HepG2 (cell line): ENCODE measurements around the gene SLC4A7. TPM values are rescaled to one million over a fixed set of nuclear protein-coding genes. Genes with fewer than 3 reads are reported as not detected.

Experiments
- ATAC-seq: fragments of 200-7000 bp; cut with Tn5 transposase; 3 replicates; pipeline ENCODE4 v1.9.1; 2020; ENCODE audit warnings: mild to moderate bottlenecking, moderate library complexity
- BruUV-seq: library from RNA; stranded (reverse); fragments of 400-500 nt; replicated peaks from 2 replicates; lab custom pipeline; 2021; lab: Mats Ljungman, UMichigan
- CTCF ChIA-PET: fragments of 300-600 bp; formaldehyde crosslinking; extraction: SDS; loops from one replicate; lab custom pipeline; 2021; ENCODE audit warnings: low total read pairs, inconsistent platforms, low intra/inter-chr PET ratio; lab: Yijun Ruan, JAX
- POLR2A ChIA-PET: fragments of 350-600 bp; sonication (Branson Sonifier 250); formaldehyde crosslinking; loops from one replicate; lab custom pipeline; 2020; ENCODE audit warnings: antibody characterized with exemption, inconsistent platforms; lab: Yijun Ruan, JAX
- DNase-seq: peaks from one replicate; pipeline ENCODE4 v3.0.0-alpha.2; 2015; ENCODE audit warnings: low spot score
- FAIRE-seq: peaks from 3 replicates; lab custom pipeline; 2011; peaks lifted over from hg19 to GRCh38; lab: Jason Lieb, UNC
- H2AFZ ChIP-seq: one replicate; pipeline ENCODE4 v1.6.1; 2011; ENCODE audit warnings: low read length, inconsistent platforms
- H3K27ac ChIP-seq: fragments of 300-600 bp; 3 replicates; pipeline ENCODE4 v1.8.0; 2011; ENCODE audit warnings: mixed run types, mild to moderate bottlenecking, mixed read lengths, low read length, inconsistent platforms; ENCODE audit not compliant: insufficient read depth; ENCODE audit errors: extremely low read length
- H3K27me3 ChIP-seq, 2 experiments: fragments of 200-600 bp in 1 of 2; 2 replicates in 1 of 2; 3 replicates in 1 of 2; pipeline versions ENCODE4 v1.6.0 to v1.8.0; 2011; ENCODE audit warnings: low read length in 2 of 2, mild to moderate bottlenecking in 2 of 2, moderate library complexity in 2 of 2, inconsistent platforms in 1 of 2; ENCODE audit not compliant: insufficient read depth in 2 of 2, control insufficient read depth in 1 of 2
- H3K36me3 ChIP-seq, 2 experiments: fragments of 200-600 bp in 1 of 2; replicated peaks in 1 of 2; 2 replicates in 1 of 2; 3 replicates in 1 of 2; pipeline versions ENCODE4 v1.5.1 to v1.8.0; 2011; ENCODE audit warnings: low read length in 2 of 2, inconsistent platforms in 1 of 2; ENCODE audit not compliant: insufficient read depth in 2 of 2, control insufficient read depth in 1 of 2
- H3K4me1 ChIP-seq: 2 replicates; pipeline ENCODE4 v1.5.1; 2012; ENCODE audit warnings: low read length, inconsistent platforms; ENCODE audit not compliant: insufficient read depth
- H3K4me2 ChIP-seq: 2 replicates; pipeline ENCODE4 v1.6.0; 2011; ENCODE audit warnings: low read depth, low read length, inconsistent platforms
- H3K4me3 ChIP-seq, 3 experiments: fragments of 200-600 bp in 1 of 3; sonication (generic), shearing (Covaris generic) in 1 of 3; replicated peaks in 1 of 3; 2 replicates each; pipeline ENCODE4 v1.5.1; 2011 to 2016; ENCODE audit warnings: low read length in 3 of 3, inconsistent platforms in 2 of 3, low read depth in 2 of 3, mild to moderate bottlenecking in 2 of 3, control low read depth in 1 of 3, mixed read lengths in 1 of 3; ENCODE audit not compliant: insufficient read depth in 1 of 3
- H3K79me2 ChIP-seq: one replicate; pipeline ENCODE4 v1.6.1; 2011; ENCODE audit warnings: low read length, inconsistent platforms; ENCODE audit not compliant: insufficient read depth
- H3K9ac ChIP-seq: 2 replicates; pipeline ENCODE4 v1.6.0; 2011; ENCODE audit warnings: mild to moderate bottlenecking, low read depth, low read length, inconsistent platforms; ENCODE audit not compliant: insufficient read depth
- H3K9me3 ChIP-seq: 2 replicates; pipeline ENCODE4 v1.5.1; 2012; ENCODE audit warnings: mild to moderate bottlenecking, low read length
- H4K20me1 ChIP-seq: 2 replicates; pipeline ENCODE4 v1.6.0; 2011; ENCODE audit warnings: inconsistent platforms, mild to moderate bottlenecking, low read length, moderate library complexity; ENCODE audit not compliant: insufficient read depth
- AKAP8 ChIP-seq: sonication (generic); formaldehyde crosslinking; IDR thresholded peaks from 2 replicates; pipeline ENCODE4 v1.5.1; 2020; ENCODE audit warnings: mild to moderate bottlenecking, missing genetic modification reagents
- DMAP1 ChIP-seq: IDR thresholded peaks from 2 replicates; pipeline ENCODE4 v1.6.1; 2016
- FOXO1 ChIP-seq: sonication (generic); formaldehyde crosslinking; IDR thresholded peaks from 2 replicates; pipeline ENCODE4 v1.4.0; 2020; ENCODE audit warnings: missing genetic modification reagents
- HMGXB3 ChIP-seq: sonication (generic); formaldehyde crosslinking; IDR thresholded peaks from 2 replicates; pipeline ENCODE4 v1.4.0; 2020; ENCODE audit warnings: missing genetic modification reagents, borderline replicate concordance
- MZF1 ChIP-seq: sonication (generic); formaldehyde crosslinking; IDR thresholded peaks from 2 replicates; pipeline ENCODE4 v1.8.1; 2023; ENCODE audit warnings: mild to moderate bottlenecking, missing genetic modification reagents, borderline replicate concordance
- PHF20 ChIP-seq: sonication (generic); formaldehyde crosslinking; IDR thresholded peaks from 2 replicates; pipeline ENCODE4 v1.5.0; 2020; ENCODE audit warnings: mild to moderate bottlenecking, missing genetic modification reagents
- ZNF234 ChIP-seq: sonication (generic); formaldehyde crosslinking; conservative IDR thresholded peaks from 2 replicates; pipeline ENCODE4 v1.5.1; 2020; ENCODE audit warnings: mild to moderate bottlenecking, missing genetic modification reagents
- WGBS: methylation state at CpG from one replicate; pipeline ENCODE4 v1.1.6; 2017; ENCODE audit warnings: low lambda C conversion rate; 5-methylcytosine and 5-hydroxymethylcytosine counted together
- in situ Hi-C: cut with HindIII; loops from 2 replicates; pipeline ENCODE4 v1.10.0; 2017; ENCODE audit warnings: low pct_unique_long_range_greater_than_20kb; ENCODE audit not compliant: extremely low pct_ligation_motif_present
- intact Hi-C: fragments of 100-400 bp; cut with micrococcal nuclease; formaldehyde crosslinking; loops from one replicate; pipeline ENCODE4 v1.10.0; 2022; ENCODE audit not compliant: unreplicated experiment
- polyA plus RNA-seq, 8 experiments: library from polyadenylated mRNA; depleted of rRNA in 3 of 8; stranded (reverse) in 7 of 8; unstranded in 1 of 8; fragments of >200 nt; fragmentation: Illumina TruSeq in 4 of 8; extraction: Trizol in 4 of 8; gene quantifications; 2 replicates each; pipeline versions ENCODE4 v1.2.1 to v1.2.3, GENCODE V29; 2011 to 2016; ENCODE audit warnings: low read depth in 4 of 8, missing spikeins in 1 of 8, mixed read lengths in 1 of 8; ENCODE audit not compliant: insufficient read depth in 1 of 8
- total RNA-seq, 5 experiments: library from RNA; depleted of rRNA; stranded (reverse); fragments of >200 nt; fragmentation: Illumina TruSeq; extraction: Trizol; gene quantifications; 2 replicates each; pipeline ENCODE4 v1.2.3, GENCODE V29; 2016; ENCODE audit warnings: low read depth in 1 of 5
- TF ChIP-seq, protein P1 (sequence below): sonication (generic); formaldehyde crosslinking; IDR thresholded peaks from 2 replicates; pipeline ENCODE4 v1.5.0; 2020; ENCODE audit warnings: missing genetic modification reagents
- TF ChIP-seq, protein P2 (sequence below): sonication (generic); formaldehyde crosslinking; IDR thresholded peaks from 2 replicates; pipeline ENCODE4 v1.4.0; 2020; ENCODE audit warnings: mild to moderate bottlenecking, missing genetic modification reagents

The SLC4A7 gene
- total and polyA plus RNA-seq, 2 of the 13 experiments (the other 11 are each of a cell fraction or from before 2014, with no cell fraction given) = 16.4 to 43.8 TPM

GRCh38 chr3:27501759-27502158 is 17.6 kb upstream of the SLC4A7 start:
- no peaks in the 10 kb centered on the region for H3K9me3 ChIP-seq
- POLR2A ChIA-PET = no interaction called here
- CTCF ChIA-PET = no interaction called here
- in situ Hi-C loops (no loop called here), intact Hi-C loops (no loop called here)
- H3K4me1 ChIP-seq = peaks cover 5% of the 10 kb centered on the region; the same call in 1 of the 2 replicates
- H3K36me3 ChIP-seq = no peaks in the 10 kb centered on the region
- no peak overlapping the region for H3K4me2 ChIP-seq
- H3K27ac ChIP-seq = no peak overlapping the region
- no TSS peak for BruUV-seq
- H2AFZ ChIP-seq = no peak overlapping the region
- DNase-seq = no peak
- H4K20me1 ChIP-seq = no peaks in the 10 kb centered on the region
- 66% methylated on average over 3 of the region's 3 CpGs for WGBS
- H3K4me3 ChIP-seq = no peak overlapping the region
- ATAC-seq = no peak
- TF ChIP-seq MZF1 (CRISPR knock-in tag) (no peak), DMAP1 (CRISPR knock-in tag) (no peak), PHF20 (no peak), AKAP8 (no peak), HMGXB3 (no peak), ZNF234 (CRISPR knock-in tag) (no peak), FOXO1 (CRISPR knock-in tag) (no peak)
- TF ChIP-seq, protein P1, sequence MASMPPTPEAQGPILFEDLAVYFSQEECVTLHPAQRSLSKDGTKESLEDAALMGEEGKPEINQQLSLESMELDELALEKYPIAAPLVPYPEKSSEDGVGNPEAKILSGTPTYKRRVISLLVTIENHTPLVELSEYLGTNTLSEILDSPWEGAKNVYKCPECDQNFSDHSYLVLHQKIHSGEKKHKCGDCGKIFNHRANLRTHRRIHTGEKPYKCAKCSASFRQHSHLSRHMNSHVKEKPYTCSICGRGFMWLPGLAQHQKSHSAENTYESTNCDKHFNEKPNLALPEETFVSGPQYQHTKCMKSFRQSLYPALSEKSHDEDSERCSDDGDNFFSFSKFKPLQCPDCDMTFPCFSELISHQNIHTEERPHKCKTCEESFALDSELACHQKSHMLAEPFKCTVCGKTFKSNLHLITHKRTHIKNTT (CRISPR knock-in tag) = no peak
- TF ChIP-seq, protein P2, sequence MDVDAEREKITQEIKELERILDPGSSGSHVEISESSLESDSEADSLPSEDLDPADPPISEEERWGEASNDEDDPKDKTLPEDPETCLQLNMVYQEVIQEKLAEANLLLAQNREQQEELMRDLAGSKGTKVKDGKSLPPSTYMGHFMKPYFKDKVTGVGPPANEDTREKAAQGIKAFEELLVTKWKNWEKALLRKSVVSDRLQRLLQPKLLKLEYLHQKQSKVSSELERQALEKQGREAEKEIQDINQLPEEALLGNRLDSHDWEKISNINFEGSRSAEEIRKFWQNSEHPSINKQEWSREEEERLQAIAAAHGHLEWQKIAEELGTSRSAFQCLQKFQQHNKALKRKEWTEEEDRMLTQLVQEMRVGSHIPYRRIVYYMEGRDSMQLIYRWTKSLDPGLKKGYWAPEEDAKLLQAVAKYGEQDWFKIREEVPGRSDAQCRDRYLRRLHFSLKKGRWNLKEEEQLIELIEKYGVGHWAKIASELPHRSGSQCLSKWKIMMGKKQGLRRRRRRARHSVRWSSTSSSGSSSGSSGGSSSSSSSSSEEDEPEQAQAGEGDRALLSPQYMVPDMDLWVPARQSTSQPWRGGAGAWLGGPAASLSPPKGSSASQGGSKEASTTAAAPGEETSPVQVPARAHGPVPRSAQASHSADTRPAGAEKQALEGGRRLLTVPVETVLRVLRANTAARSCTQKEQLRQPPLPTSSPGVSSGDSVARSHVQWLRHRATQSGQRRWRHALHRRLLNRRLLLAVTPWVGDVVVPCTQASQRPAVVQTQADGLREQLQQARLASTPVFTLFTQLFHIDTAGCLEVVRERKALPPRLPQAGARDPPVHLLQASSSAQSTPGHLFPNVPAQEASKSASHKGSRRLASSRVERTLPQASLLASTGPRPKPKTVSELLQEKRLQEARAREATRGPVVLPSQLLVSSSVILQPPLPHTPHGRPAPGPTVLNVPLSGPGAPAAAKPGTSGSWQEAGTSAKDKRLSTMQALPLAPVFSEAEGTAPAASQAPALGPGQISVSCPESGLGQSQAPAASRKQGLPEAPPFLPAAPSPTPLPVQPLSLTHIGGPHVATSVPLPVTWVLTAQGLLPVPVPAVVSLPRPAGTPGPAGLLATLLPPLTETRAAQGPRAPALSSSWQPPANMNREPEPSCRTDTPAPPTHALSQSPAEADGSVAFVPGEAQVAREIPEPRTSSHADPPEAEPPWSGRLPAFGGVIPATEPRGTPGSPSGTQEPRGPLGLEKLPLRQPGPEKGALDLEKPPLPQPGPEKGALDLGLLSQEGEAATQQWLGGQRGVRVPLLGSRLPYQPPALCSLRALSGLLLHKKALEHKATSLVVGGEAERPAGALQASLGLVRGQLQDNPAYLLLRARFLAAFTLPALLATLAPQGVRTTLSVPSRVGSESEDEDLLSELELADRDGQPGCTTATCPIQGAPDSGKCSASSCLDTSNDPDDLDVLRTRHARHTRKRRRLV = no peak
- H3K27me3 ChIP-seq = no peaks in the 10 kb centered on the region; a peak in 1 of 5 replicates
- H3K9ac ChIP-seq = no peak overlapping the region
- H3K79me2 ChIP-seq = no peaks in the 10 kb centered on the region
- no peak for FAIRE-seq
